CD4-positive, alpha-beta T cell treated with Interleukin-17A for 1 hour (primary cell): ENCODE data around the gene ARFGAP3.

Experiments
- DNase-seq: peaks from one replicate; pipeline ENCODE4 v3.0.0-alpha.2; 2020

ARFGAP3 gene

DNA sequence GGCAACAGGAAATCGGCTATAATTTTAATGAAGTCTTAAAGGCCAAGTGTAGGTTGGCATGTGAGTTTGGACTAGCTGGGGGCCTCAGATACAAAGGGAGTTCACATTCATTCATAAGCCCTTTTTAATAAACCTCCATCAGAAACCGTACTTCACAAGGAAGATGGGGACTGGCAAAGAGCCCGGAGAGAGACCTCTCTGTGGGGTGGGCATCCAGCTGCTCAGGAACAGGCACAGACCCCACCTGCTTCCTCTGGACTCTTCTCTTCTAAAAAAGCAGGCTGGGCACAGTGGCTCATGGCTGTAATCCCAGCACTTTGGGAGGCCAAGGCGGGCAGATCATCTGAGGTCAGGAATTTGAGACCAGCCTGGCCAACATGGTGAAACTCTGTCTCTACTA, 3.9 kb upstream of the ARFGAP3 start:
- no peak for DNase-seq

DNA sequence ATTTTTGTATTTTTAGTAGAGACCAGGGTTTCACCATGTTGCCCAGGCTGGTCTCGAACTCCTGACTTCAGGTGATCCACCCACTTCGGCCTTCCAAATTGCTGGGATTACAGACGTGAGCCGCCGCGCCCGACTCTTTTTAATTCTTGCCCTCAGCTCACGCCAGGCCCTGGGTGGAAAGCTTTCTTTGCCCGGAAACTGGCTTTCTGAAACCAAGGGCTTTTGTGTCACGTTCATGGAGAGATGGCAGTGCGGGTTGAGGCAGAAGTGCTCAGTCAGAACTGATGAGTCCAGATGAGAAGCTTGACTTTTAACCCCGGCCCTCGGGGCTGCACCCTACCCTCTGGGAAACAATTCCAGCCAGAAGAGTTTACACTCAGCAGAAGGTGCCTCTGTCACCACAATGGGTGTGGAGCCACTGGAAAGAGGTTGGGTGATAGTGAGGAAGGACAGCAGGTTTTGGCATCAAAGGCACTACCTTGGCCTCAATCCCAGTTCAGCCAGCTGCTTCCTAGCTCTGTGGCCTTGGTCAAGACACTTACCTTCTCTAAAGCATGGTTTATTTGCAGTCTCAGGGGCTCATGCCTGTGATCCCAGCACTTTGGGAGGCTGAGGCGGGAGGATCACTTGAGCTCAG, 890 bp upstream of the ARFGAP3 start:
- DNase-seq: no peak

DNA sequence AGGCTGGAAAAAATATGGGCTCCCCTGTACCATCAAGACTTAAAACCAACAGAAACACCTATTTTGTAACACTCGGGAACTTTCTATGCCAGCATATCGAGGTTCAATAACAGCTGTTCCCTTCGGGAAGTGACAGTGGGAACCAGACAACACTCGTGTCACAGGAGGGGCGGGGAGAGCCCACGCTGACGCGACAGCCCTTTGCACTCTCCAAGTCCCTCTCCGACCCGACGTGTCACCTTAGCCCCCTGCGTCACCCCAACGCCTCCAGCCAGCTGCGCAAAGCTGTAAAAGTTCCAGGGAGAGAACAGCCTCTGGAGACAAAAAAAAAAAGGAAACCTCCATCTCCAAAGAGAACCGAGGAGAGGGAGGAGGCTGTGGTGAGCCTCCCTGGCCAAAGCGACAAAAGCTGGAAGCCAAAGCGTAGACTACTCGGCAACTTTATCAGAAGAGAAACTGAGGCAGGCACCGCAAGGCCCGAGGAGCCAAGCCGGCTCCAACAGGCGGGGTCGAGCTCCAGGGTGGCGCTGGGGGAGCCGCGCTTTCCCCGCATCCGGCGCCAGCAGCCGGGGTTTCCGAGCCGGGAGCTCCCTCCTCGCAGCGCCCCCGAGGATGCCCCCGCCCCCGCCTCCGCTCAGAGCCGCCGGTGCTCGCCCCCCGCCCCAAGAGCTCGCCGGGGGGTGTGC, 751 bp downstream of the ARFGAP3 start:
- peak; percentile 64 for DNase-seq

DNA sequence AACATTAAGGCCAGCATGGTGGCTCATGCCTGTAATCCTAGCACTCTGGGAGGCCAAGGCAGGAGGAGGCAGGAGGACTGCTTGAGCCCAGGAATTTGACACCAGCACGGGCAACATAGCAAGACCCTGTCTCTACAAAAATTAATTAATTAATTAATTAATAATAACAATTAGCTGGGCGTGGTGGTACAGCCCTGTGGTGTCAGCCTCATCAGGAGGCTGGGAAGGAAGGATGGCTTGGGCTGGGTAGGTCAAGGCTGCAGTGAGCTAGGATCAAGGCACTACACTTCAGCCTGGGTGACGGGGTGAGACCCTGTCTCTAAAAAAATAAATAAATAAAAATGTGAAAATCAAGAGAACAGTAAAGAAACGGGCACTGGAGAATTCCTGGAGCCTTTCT, 1.4 kb downstream of the ARFGAP3 start:
- DNase-seq: no peak

DNA sequence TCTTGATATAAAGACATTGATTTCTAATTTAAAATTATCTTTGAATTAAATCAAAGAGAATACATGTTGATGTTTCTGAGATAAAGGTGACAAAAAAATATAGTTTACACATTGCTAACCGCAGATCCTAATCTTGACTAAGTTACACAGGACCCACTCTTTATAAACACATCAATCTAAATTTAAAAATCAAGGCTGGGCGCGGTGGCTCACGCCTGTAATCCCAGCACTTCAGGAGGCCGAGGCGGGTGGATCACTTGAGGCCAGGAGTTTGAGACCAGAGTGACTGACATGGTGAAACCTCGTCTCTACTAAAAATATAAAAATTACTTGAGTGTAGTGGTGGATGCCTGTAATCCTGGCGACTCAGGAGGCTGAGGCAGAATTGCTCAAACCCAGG, 1.9 kb downstream of the ARFGAP3 start:
- DNase-seq: no peak

DNA sequence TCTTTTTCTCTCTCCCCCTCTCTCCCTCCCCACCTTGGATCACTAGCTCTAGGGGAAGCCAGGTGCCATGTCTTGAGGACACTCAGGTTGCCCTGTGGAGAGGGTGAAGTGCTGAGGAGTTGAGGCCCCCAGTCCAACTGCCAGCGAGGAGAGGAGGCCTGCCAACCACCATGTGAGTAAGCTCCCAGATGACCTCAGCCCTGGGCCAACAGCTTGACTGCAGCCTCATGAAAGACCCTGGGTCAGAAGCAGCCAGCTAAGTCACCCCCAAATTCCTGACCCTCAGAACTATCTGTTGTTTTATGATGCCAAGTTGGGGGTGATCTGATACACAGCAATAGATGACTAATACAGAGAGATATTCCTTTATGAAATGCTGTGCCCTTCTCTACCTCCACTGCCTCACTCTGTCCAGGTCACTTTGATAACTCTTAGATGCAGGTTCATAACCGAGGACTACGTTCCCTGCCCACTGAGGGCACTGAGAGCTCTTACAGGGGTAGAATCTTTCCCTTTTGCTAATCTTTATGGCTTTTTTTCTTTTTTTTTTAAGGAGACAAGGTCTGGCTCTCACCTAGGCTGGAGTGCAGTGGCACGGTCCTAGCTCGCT, 8.0 kb downstream of the ARFGAP3 start:
- DNase-seq: no peak

DNA sequence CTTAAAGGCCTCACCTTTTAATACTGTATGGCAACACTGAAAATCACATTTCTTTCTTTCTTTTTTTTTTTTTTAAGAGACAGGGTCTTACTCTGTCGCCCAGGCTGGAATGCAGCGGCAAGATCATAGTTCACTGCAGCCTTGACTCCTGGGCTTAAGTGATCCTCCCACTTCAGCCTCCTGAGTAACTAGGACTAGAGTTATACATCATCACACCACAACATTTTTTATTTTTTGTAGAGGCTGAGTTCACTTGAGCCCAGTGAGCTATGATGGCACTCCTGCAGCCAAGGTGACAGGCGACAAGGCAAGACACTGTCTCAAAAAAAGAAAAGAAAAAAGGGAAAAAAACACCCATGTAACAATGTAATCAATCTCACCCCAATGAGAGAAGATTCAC, 10.0 kb downstream of the ARFGAP3 start:
- DNase-seq: no peak

DNA sequence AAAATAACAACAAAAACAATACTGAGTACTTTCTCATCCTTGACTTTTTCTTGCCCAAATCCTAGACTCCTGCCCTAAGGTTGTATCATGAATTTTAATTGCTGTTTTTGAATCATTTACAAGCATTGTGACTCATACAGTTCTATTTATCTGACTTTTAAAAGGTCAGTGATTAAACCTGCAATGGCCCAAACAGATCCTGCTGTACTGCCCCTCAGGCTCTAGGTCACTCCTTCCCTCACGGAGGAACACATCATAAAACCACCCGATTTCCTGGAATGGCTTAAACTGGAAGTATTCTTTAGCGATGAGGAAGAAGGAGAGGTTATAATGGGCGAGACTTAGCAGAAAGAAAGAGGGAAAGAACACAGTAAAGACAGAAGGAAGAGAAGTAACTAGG, 12.3 kb downstream of the ARFGAP3 start:
- no peak for DNase-seq

DNA sequence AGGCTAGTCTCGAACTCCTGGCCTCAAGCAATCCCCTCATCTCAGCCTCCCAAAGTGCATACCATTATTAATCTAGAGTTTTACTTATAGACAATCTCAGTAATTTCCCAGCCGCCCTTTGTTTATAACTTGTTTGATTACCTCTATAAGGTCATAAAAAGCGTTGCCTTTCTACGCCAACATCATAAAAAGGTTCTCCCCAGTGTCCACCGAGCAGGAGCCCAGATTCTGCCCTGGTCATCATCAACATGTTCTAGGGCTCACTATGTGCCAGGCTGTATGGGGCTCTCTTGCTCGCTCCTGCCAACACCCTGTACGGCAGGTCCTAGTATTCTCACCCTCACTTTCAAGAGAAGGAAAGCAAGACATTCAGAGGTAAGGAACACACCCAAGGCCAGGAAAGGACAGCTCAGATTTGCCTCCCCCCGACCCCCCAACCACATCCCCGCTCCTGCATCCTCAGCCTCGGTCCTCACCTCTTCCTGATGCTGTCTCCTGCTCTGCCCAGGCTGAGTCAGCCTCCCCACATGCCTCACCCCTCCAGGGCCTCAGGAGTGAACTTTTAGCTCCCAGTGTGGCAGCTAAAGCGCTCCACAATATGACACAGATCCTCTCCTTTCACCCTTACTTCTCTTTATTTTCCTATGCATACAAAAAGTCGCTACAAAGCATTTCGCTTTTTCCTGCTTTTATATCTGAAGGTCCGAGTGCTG, 14.3 kb downstream of the ARFGAP3 start:
- DNase-seq: no peak

DNA sequence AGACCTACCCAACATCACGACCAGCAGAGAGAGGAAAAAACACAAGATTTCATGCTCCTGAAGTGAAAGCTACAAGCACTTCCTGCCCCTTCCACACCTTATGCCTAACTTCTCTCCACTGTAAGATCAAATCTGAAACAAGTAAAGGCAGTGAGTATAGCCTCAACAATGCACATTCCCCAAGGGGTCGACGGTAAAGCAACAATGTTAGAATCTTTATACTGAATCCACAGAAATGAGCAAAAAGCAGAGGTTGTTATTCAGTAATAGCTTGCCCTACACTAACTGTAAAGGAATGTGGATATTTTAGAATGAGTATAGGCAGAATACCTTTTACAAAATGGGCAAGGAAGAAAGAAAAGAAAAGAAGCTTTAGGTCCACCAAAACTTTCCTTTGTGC, 15.6 kb downstream of the ARFGAP3 start:
- DNase-seq: no peak

DNA sequence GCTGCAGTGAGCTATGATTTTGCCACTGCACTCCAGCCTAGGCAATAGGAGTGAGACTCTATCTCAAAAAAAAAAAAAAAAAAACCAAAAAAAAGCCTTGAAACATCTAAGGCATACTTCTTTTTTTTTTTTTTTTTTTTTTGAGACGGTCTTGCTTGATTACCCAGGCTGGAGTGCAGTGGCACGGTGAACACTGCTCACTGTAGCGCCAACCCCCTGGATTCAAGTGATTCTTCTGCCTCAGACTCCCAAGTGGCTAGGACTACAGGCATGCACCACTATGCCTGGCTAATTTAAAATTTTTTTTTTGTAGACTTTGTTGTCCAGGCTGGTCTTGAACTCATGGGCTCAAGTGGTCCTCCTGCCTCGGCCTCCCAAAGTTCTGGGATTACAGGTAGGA, 19.5 kb downstream of the ARFGAP3 start:
- DNase-seq: no peak

DNA sequence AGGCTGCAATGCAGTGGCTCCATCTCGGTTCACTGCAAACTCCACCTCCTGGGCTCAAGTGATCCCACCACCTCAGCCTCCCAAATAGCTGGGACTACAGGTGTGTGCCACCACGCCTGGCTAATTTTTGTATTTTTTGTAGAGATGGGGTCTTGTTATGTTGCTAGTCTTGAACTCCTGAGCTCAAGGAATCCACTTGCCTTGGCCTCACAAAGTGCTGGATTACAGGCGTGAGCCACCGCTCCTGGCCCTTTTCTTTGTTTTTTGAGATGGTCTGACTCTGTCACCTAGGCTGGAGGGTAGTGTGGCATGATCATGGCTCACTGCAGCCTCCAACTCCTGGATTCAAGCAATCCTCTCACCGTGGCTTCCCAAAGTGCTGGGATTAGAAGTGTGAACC, 21.0 kb downstream of the ARFGAP3 start:
- no peak for DNase-seq

DNA sequence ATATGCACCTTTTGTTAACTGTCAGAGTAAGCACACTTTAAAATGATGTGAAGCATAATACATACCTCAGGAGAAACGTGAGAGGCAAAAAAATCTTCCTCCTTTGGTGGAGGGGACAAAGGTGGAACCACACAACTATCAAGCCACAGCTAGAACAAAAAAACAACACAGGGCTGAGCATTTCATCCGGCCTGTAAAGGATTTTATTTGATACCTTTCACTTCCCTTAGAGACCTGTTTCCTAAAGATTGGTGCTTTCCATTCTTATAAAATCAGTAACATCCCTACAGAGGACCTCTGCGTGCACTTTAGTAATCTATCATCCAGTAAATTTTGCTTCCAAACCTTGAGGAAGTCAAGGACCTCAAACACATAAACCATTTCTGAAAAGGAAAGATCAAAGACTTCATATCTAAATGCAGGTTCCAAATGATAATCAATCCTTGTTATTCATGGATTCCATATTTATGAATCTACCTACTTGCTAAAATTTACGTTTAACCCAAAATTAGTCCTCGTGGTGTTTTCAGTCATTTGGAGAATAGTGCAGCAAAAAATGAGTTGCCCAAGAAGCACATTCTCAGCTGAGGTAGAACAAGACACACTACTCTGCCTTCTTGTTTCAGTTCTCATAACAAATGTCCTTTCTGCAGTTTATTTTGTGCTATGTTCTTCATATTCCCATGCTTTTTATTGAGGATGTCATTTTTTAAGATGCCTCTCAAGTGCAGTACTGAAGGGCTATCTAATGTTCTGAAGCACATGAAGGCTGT, 22.7 kb downstream of the ARFGAP3 start:
- no peak for DNase-seq

DNA sequence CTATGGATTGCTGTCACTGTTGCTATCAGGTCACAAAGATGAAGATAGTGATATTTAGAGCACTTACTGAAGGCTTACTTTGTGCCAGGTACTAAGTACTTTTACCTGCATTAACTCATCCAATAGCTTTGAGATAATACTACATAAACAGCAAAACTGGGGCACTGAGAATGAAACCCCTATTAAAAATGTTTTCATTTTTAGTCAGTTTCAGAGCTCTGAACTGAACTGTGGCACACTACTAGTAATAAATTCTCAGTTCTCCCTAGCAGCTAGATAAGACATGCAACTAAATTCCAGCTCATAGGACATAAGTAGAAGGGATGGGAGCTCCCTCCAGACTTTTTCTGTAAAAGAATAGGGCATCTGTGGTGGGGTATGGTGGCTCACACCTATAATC, 24.0 kb downstream of the ARFGAP3 start:
- DNase-seq: no peak

DNA sequence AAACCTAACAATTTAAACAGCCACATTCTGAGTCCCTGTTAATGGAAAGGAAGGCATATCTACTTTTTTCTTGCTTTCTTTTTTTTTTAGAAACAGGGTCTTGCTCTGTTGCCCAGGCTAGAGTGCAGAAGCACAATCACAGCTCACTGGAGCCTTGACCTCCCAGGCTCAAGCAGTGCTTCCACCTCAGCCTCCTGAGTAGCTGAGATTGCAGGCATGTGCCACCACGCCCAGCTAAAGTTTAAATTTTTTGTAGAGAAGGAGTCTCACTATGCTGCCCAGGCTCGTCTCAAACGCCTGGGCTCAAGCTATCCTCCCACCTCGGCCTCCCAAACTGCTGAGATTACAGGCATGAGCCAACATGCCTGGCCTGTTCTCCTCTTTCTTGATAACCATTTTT, 25.4 kb downstream of the ARFGAP3 start:
- DNase-seq: no peak

DNA sequence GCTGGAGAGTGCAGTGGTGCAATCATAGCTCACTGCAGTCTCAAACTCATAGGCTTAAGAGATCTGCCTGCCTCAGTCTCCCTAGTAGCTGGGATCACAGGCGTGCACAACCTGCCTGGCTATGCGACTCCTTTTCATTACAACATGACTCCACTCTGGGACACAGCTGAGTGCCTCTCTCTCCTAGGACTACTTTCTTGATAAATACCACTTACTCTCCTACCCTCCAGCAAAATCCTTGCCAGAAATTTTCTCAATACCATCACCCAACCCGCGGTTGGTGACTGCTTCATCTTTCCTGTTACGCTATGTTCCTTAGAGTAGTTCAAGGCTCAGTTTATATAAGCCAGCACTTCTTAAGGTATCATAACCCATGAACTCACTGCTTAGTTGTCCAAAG, 26.9 kb downstream of the ARFGAP3 start:
- no peak for DNase-seq

DNA sequence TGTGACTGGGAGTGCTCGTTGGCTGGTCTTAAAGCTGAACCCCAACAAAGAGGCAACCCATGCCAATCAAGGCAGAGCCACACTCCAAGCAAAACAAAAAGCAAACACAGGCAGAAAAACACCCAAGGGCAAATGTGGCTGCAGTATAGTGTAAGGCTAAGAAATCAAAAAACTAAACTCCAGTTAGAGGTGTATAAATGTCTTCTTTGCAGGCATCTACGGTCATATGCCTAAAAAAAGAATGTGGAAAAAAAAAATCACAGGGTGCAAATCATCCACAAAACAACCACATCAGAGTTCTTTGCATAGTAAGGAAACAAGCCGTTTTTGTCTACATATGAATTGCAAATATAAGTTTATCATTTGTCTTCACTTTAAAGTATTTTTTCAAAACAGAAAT, 27.8 kb downstream of the ARFGAP3 start:
- DNase-seq: no peak

DNA sequence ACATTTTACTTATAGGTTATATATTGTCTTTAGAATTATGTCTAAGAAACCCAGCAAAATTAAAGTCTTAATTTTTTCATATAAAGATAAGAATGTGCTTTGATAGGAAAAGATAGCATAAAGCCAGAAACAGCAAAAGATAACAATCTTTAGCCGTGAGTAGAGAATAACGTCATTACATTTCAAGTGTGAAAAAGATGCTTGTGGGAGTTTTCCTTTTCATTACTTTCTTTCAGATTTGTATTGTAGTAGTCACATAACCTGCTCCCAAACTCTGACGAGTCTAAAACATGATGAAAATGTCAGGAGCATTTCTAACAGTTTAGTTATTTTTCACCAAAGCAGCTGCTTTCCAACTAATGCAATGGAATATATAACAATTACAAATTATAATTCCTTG, 31.3 kb downstream of the ARFGAP3 start:
- no peak for DNase-seq

DNA sequence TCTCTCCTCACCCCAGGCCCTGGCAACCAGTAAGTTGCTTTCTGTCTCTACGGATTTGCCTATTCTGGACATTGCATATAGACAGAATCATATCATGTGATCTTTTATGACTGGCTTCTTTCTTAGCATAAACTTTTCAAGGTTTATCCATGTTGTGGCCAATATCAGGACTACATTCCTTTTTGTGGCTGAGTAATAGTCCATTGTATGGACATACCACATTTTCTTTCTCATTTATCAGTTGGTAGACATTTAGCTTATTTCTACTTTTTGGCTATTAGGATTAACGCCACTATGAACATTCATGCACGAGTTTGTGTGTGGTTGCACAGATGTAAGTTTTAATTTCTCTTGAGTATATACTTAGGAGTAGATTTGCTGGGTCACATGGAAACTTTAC, 35.7 kb downstream of the ARFGAP3 start:
- no peak for DNase-seq

DNA sequence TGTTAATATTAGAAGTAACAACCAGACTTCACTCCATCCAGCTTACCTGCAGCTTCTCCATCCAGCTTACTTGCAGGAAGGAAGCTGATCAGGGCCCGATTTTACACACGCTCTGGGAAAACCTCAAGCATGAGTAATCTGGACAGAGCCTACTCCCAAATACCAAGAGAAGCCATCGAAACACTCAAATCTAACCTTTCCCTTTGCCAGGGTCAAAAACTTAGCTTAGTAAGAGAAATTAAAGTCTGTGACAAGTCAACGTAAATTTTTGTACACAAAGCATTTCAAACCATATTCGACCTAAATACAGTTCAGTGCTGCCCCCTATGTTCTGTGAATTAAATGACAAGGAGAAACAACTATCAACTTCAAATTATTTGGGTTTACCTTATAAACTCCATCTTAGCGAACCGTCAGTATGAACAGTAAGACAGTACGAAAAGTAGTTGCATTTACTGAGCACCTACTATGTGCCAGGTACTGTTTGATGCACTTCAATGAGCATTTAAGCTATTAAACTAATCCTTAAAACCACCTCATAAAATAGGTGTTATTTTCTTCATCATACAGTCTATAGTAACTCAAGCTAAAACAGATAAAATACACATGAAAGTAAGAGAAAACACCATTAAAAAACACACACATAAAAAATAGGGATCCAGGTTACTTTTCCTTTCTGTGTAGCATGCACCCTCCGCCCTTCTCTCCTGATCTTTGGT, 36.9 kb downstream of the ARFGAP3 start:
- DNase-seq: peak; percentile 42

DNA sequence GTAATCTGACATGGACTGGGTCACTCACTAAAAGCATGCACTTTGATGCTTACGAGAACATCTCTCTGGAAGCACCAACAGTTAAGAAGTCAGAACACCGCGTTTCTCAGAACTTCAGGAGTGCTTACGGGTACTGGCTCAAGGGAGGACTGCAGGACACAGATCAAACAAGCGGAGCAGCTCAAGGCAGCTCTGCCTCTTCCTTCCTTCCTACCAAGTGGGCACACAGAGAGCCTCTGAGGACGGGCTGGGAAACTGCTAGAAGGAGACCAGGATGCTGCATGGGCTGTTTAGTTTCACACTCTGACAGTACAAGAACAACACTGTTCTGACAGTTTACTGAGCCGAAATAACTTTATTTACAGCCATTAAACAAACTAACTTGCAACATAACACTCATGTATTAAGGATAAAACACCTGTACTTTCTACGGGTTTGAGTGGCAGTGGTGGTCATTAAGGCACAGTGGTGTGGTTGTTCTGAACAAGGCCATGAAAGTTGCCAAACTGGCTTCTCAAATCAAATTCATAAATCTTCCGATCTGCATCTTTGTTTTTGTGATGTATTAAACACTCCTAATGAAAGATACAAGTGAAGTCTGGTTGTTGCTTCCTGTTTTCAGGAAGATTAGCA, 37.5 kb downstream of the ARFGAP3 start:
- DNase-seq: no peak

DNA sequence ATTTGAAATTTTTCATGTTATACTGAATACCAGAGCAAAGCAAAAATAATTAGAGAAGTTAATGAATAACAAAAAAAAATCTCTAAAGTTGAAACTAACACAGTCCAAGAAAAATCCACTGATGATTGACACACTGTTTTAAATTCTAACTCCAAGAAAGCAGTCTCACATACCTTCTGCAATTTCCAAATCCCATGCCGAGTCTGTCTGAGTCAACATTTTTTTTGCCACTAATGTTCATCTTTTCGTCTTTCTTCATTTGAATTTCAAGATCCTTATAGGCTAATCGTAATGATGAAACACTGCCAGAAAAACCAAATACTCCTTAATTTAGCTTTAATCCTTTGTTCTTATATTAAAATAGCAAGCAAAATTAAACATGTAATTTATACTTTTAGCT, 39.5 kb downstream of the ARFGAP3 start:
- no peak for DNase-seq
